Epithelial cell of proximal tubule (primary cell): ENCODE measurements around the gene ITPK1. TPM values are rescaled to one million over a fixed set of nuclear protein-coding genes. Genes with fewer than 3 reads are reported as not detected.
"Not testable (repeated sequence)": the region's sequence is repeated elsewhere in the genome, so short reads cannot be mapped to it uniquely, and the experiment has no call there.

ENCODE experiments used
- DNase-seq: peaks from one replicate; pipeline ENCODE4 v3.0.0-alpha.2; 2011; ENCODE audit warnings: low read depth
- H3K4me3 ChIP-seq: 2 replicates; pipeline ENCODE4 v1.5.1; 2011; ENCODE audit warnings: low read depth, mild to moderate bottlenecking, low read length
- total RNA-seq: library from RNA; depleted of rRNA; stranded (reverse); fragments of >200 nt; gene quantifications from 2 replicates; pipeline ENCODE4 v1.2.3, GENCODE V29; 2015
- TF ChIP-seq, protein P1 (sequence below): conservative IDR thresholded peaks from 2 replicates; pipeline ENCODE4 v1.5.1; 2012; ENCODE audit warnings: low read depth, mild to moderate bottlenecking, low read length

ITPK1 gene
- total RNA-seq, 1 donor from 2014 or later = 22.7 TPM

DNA sequence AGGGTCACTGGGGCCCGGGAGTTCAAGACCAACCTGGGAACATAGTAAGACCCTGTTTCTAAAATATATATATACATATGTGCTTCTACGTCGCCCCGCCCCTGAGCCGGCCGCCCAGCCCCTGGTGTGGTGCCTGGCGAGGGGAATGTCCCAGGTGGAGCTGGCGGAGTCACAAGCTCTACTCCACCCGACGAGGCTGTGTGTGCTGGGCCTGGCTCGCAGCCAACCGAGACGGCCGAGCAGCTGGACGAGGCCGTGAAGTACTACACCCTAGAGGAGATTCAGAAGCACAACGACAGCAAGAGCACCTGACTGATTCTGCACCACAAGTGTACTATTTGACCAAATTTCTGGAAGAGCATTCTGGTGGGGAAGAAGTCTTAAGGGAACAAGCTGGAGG is 22.1 kb upstream of the ITPK1 start:
- no peak for DNase-seq
- TF ChIP-seq, protein P1, sequence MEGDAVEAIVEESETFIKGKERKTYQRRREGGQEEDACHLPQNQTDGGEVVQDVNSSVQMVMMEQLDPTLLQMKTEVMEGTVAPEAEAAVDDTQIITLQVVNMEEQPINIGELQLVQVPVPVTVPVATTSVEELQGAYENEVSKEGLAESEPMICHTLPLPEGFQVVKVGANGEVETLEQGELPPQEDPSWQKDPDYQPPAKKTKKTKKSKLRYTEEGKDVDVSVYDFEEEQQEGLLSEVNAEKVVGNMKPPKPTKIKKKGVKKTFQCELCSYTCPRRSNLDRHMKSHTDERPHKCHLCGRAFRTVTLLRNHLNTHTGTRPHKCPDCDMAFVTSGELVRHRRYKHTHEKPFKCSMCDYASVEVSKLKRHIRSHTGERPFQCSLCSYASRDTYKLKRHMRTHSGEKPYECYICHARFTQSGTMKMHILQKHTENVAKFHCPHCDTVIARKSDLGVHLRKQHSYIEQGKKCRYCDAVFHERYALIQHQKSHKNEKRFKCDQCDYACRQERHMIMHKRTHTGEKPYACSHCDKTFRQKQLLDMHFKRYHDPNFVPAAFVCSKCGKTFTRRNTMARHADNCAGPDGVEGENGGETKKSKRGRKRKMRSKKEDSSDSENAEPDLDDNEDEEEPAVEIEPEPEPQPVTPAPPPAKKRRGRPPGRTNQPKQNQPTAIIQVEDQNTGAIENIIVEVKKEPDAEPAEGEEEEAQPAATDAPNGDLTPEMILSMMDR = peak; percentile 31
- H3K4me3 ChIP-seq = no peak overlapping the region

DNA sequence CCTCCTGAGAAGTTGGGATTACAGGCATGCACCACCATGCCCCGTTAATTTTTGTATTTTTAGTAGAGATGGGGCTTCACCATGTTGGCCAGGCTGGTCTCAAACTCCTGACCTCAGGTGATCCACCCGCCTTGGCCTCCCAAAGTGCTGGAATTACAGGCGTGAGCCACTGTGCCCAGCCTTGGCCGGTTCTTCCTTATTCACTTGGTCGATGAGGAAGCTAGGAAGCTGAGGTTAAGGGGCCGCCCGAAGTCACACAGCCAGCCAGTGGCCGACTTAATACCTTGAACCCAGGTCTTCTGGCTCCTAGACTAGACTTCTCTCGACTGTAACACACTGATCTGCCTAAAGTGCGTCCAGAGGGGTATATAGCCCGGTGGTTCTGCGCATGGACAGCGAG is 20.8 kb upstream of the ITPK1 start:
- DNase-seq, H3K4me3 ChIP-seq: not testable (repeated sequence)

DNA sequence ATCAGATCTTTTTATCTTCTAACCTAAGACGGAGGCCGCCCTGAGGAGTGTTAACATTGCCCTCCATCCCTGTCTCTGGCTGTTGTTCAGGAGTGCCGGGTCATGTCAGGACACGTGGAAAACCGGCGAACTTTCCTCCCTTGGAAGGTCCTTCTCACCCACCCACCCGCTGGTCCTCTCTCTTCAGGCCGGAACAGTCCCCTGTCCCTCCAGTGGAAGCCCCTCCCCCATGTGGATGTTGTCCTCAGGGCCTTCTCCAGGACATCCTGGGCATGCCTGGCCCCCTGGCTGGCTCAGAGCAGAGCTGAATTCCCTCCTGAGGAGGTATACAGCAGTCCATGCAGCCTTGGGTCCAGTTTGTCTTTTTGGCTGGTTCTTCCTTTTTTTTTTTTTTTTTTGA is 20.3 kb upstream of the ITPK1 start:
- DNase-seq = no peak
- H3K4me3 ChIP-seq = no peak overlapping the region
- TF ChIP-seq, protein P1 = no peak

DNA sequence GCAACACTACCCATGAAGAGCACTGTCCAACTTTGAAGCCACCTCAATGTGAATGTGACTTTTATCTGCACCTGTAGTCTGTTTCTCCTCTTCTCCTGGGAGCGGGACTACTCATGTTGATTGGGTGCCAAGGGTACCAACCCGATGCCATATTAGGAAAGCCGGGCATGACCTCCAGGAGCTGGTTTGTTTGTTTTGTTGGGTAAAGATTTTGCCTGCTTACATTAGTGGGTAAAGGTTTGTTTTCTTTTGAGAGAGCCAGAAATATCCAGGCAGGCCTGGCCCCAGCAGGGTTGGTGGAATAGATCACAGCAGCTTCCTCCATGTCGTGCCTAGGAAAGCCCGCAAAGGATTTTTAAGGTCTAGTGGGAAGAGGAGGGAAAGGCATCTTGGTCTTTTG is 19.7 kb upstream of the ITPK1 start:
- no peak overlapping the region for H3K4me3 ChIP-seq
- TF ChIP-seq, protein P1 = no peak
- no peak for DNase-seq

DNA sequence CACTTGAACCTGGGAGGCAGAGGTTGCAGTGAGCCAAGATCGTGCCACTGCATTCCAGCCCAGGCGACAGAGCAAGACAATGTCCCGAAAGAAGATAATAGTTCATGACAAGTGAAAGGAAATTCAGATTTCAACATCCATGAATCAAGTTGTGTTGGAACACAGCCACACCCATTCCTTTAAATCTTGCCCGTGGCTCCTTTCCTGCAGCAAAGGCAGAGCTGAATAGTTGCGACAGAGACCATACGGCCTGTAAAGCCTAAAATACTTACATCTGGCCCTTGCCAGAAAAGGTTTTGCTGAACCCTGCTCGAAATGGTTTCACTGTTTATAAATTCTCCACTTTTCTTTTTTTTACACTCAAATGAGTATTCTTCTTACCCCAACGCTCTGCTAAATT is 17.7 kb upstream of the ITPK1 start:
- no peak for DNase-seq
- TF ChIP-seq, protein P1 = no peak
- no peak overlapping the region for H3K4me3 ChIP-seq

DNA sequence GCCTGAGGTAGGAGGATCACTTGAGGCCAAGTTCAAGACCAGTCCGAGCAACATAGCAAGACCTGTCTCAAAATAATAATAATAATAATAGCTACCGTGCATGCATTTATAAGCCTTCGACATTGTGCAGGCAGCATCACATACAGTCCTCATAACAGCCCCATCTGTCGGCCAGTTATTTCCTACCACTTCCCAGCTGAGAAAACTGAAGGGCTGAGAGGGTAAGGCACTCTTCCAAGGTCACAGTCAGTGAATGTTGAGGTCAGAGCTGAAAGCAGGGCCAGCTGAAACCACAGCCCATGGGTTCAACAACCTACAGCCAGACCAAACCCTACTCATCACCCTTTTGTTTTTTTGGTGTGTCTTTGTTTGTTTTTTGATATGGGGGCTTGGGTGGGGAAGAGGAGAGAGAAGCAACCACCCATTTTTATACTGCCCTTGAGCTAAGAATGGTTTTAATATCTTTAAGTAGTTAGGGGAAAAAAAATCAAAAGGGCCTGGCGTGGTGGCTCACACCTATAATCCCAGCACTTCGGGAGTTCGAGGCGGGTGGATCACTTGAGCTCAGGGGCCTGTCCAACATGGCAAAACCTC is 16.8 kb upstream of the ITPK1 start:
- TF ChIP-seq, protein P1 = peak; percentile 75
- no peak overlapping the region for H3K4me3 ChIP-seq
- DNase-seq = no peak

DNA sequence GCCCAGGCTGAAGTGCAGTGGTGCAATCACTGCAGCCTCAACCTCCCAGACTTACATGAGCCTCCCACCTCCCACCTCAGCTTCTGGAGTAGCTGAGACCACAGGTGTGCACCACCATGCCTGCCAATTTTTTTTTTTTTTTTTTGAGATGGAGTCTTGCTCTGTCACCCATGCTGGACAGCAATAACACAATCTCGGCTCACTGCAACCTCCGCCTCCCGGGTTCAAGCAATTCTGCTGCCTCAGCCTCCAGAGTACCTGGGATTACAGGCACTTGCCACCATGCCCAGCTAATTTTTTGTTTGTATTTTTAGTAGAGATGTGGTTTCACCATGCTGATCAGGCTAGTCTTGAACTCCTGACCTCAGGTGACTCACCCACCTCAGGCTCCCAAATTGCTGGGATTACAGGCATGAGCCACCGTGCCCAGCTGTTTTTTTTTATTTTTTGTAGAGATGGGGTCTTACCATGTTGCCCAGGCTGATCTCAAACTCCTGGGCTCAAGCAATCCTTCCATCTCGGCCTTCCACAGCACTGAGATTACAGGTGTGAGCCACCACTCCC is 15.6 kb upstream of the ITPK1 start:
- not testable (repeated sequence) for DNase-seq, H3K4me3 ChIP-seq

DNA sequence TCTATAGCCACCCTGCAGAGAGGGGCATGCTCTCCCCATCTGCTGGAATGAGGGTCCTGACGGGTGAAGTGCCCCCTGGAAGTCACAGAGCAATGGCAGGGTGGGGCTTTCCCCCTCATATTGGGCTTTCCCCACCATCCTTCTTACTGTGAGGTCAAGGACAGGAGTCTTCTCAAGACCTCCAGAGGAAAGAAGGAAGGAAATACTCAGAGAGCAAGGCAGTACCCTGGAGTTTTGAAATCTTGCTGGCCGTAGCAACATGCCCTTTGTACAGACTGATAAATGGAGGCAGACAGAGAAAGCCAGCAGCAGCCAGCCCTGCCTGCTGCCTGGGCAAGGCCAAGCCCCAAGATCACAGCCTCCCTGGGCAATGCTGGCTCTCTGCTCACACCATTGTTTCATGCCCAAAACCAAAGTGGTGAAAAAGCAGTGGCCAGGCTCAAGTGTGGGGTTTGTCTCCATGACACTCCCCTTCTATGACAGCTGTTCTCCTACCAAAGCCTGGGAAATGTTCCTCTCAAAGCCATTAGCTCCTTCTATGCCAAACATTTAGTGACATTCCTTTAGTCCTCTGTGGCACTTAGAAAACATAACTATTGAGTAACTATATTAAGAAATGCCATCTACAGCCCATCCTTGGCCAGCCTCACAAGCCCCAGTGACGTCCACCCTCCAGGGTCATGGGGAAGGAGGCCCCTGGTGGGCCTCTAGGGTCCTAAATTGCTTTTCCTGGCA is 13.2 kb upstream of the ITPK1 start:
- H3K4me3 ChIP-seq = no peak overlapping the region
- no peak for DNase-seq
- TF ChIP-seq, protein P1 = no peak
